Parathyroid adenoma (tissue), 2 donors: ENCODE measurements around the gene PPIL6.
"Not testable (repeated sequence)": the region's sequence is repeated elsewhere in the genome, so short reads cannot be mapped to it uniquely, and the experiment has no call there.

Experiments used
- H2AFZ ChIP-seq: fragments of 300-600 bp; sonication (generic); one replicate; pipeline ENCODE4 v1.7.0; 2017; ENCODE audit warnings: antibody characterized with exemption, mild to moderate bottlenecking
- H3K27ac ChIP-seq: fragments of 300-600 bp; sonication (generic); one replicate; pipeline ENCODE4 v1.7.0; 2017
- H3K27me3 ChIP-seq: fragments of 300-600 bp; sonication (generic); one replicate; pipeline ENCODE4 v1.7.0; 2017; ENCODE audit warnings: low read length; ENCODE audit not compliant: control insufficient read depth, insufficient read depth
- H3K36me3 ChIP-seq: fragments of 300-600 bp; sonication (generic); one replicate; pipeline ENCODE4 v1.7.0; 2017; ENCODE audit warnings: low read length; ENCODE audit not compliant: control insufficient read depth, insufficient read depth
- H3K4me1 ChIP-seq: fragments of 300-600 bp; sonication (generic); one replicate; pipeline ENCODE4 v1.7.0; 2017; ENCODE audit warnings: control low read depth
- H3K4me2 ChIP-seq: fragments of 300-600 bp; sonication (generic); one replicate; pipeline ENCODE4 v1.7.0; 2017; ENCODE audit warnings: low read length
- H3K4me3 ChIP-seq: fragments of 300-600 bp; sonication (generic); one replicate; pipeline ENCODE4 v1.7.0; 2017; ENCODE audit warnings: low read depth, low read length
- H3K79me2 ChIP-seq: fragments of 300-600 bp; sonication (generic); one replicate; pipeline ENCODE4 v1.7.0; 2017; ENCODE audit warnings: control low read depth
- H3K9ac ChIP-seq: fragments of 300-600 bp; sonication (generic); one replicate; pipeline ENCODE4 v1.7.0; 2017; ENCODE audit warnings: mild to moderate bottlenecking
- H3K9me3 ChIP-seq: fragments of 300-600 bp; sonication (generic); one replicate; pipeline ENCODE4 v1.7.0; 2017; ENCODE audit warnings: low read length; ENCODE audit not compliant: control insufficient read depth
- CTCF ChIP-seq: fragments of 300-600 bp; sonication (generic); IDR thresholded peaks from one replicate; pipeline ENCODE4 v1.7.0; 2017; ENCODE audit warnings: antibody characterized with exemption, mild to moderate bottlenecking
- donor health status: primary hyperparathyroidism.

PPIL6 gene

DNA sequence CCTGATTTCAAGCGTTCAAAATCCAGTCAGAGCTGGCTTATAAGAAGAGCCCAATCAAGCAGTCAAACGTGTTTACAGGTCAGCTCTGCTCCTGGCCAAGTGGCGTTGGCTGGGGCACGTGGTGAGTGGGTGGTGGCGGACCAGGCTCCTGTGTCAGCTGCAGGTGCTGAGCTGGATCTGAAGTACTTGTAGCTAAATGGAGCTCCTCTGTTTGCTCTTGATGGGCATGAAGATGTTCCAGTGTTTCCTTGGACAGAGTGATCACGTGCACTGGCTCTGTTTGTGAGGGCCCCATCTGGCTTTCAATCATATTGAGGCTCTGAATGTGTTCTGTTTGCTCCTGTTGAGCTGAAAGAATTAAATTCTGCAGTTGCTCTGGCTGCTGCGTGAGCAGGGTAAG lies 25.3 kb upstream of the PPIL6 start:
- no peaks in the 10 kb centered on the region for H3K36me3 ChIP-seq
- H3K27me3 ChIP-seq: no peaks in the 10 kb centered on the region
- peaks cover 1% of the 10 kb centered on the region for H3K79me2 ChIP-seq
- H3K27ac ChIP-seq: peak overlapping the region; percentile 31
- H3K4me2 ChIP-seq: no peak overlapping the region
- no peak overlapping the region for H2AFZ ChIP-seq
- H3K9ac ChIP-seq: no peak overlapping the region
- H3K4me3 ChIP-seq: no peak overlapping the region
- H3K9me3 ChIP-seq: no peaks in the 10 kb centered on the region
- H3K4me1 ChIP-seq: peaks cover 10% of the 10 kb centered on the region
- TF ChIP-seq CTCF: no peak

DNA sequence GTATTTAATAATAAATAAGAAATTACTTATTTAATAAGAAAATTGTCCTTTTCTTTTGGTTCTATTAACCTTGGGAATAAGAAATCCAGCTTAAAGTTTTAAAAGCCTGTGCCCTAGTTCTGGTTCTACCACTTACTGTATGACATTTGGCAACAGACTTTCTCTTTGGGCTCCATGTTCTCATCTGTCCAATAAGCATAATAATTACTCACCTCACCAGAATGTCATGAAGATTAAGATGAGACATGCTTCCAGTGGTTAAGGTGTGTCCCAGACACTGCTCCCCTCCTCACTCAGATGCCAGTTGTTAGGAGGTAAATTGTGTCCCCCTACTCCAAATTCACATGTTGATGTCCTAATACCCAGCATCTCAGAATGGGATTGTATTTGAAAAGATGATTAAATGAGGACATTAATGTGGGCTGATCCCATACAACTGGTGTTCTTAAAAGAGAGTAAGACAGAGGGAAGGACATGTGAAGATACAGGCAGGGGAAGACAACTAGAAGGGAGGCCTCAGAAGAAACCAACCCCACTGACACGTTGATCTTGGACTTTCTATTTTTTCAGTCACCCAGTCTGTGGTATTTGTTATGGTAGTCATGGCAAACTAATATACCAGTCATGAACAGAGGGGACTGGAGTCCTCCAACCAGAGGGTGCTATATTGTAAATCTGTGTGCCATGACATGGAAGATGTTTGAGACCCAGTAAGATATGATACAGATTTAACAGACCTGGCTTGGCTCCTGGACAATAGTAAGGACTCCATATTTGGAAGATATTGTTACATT lies 21.5 kb upstream of the PPIL6 start:
- Histone ChIP-seq H3K9ac (no peak overlapping the region), H3K4me1 (peaks cover 21% of the 10 kb centered on the region), H3K27ac (no peak overlapping the region), H3K79me2 (no peaks in the 10 kb centered on the region), H3K9me3 (no peaks in the 10 kb centered on the region), H3K4me3 (no peak overlapping the region), H3K4me2 (no peak overlapping the region), H3K27me3 (no peaks in the 10 kb centered on the region), H3K36me3 (no peaks in the 10 kb centered on the region), H2AFZ (no peak overlapping the region)
- TF ChIP-seq CTCF: no peak

DNA sequence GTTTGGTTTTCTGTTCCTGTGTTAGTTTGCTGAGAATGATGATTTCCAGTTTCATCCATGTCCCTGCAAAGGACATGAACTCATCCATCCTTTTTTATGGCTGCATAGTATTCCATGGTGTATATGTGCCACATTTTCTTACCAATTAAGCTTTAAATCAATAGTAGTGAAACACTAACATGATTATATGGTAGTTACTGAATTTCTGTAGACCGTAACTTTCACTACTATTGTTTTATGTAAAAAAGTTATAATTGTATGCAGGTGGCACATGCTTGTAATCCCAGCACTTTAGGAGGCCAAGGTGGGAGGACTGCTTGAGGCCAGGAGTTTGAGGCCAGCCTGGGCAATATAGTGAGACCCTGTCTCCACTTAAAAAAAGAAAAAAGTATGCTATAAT lies 20.8 kb upstream of the PPIL6 start:
- not testable (repeated sequence) for H3K9me3 ChIP-seq, H3K36me3 ChIP-seq, H2AFZ ChIP-seq, H3K4me3 ChIP-seq, H3K79me2 ChIP-seq, H3K4me2 ChIP-seq, H3K27me3 ChIP-seq, H3K9ac ChIP-seq
- H3K27ac ChIP-seq: peak overlapping the region; percentile 56
- peaks cover 28% of the 10 kb centered on the region for H3K4me1 ChIP-seq

GRCh38 chr6:109460161-109460829 lies 19.9 kb upstream of the PPIL6 start:
- H3K36me3 ChIP-seq: no peaks in the 10 kb centered on the region
- H3K4me2 ChIP-seq: peak overlapping the region; percentile 46
- peak overlapping the region; percentile 25 for H2AFZ ChIP-seq
- peak overlapping the region; percentile 56 for H3K27ac ChIP-seq
- no peak overlapping the region for H3K4me3 ChIP-seq
- TF ChIP-seq CTCF: no peak
- peaks cover 24% of the 10 kb centered on the region for H3K4me1 ChIP-seq
- no peaks in the 10 kb centered on the region for H3K9me3 ChIP-seq
- H3K9ac ChIP-seq: no peak overlapping the region
- no peaks in the 10 kb centered on the region for H3K79me2 ChIP-seq
- no peaks in the 10 kb centered on the region for H3K27me3 ChIP-seq

- no peaks in the 10 kb centered on the region for H3K27me3 ChIP-seq
- H3K4me2 ChIP-seq: no peak overlapping the region
- H3K27ac ChIP-seq: peak overlapping the region; percentile 22
- H2AFZ ChIP-seq: no peak overlapping the region
- H3K9me3 ChIP-seq: no peaks in the 10 kb centered on the region
- H3K9ac ChIP-seq: no peak overlapping the region
- H3K79me2 ChIP-seq: no peaks in the 10 kb centered on the region
- no peak for TF ChIP-seq CTCF
- peaks cover 29% of the 10 kb centered on the region for H3K4me1 ChIP-seq
- H3K36me3 ChIP-seq: no peaks in the 10 kb centered on the region
- no peak overlapping the region for H3K4me3 ChIP-seq
Measured at GRCh38 chr6:109458774-109459531, 18.5 kb upstream of the PPIL6 start.
